Trophoblast cell (in vitro differentiated cells and primary cell): ENCODE results near the gene STT3A.

ENCODE experiments used
- DNase-seq, 2 donors: peaks; one replicate each; pipeline ENCODE4 v3.0.0-alpha.2; 2016
- H2AFZ ChIP-seq: 2 replicates; pipeline ENCODE4 v1.6.1; 2013; ENCODE audit warnings: low read length, moderate library complexity, mild to moderate bottlenecking; ENCODE audit not compliant: insufficient read depth, poor library complexity
- H2AK5ac ChIP-seq: 2 replicates; pipeline ENCODE4 v1.6.1; 2013; ENCODE audit warnings: mild to moderate bottlenecking, low read length
- H2BK120ac ChIP-seq: 2 replicates; pipeline ENCODE4 v1.6.1; 2013; ENCODE audit warnings: low read length, mild to moderate bottlenecking, moderate library complexity; ENCODE audit not compliant: insufficient read depth, poor library complexity
- H2BK12ac ChIP-seq: 2 replicates; pipeline ENCODE4 v1.6.1; 2013; ENCODE audit warnings: mild to moderate bottlenecking, low read length, moderate library complexity
- H2BK5ac ChIP-seq: 2 replicates; pipeline ENCODE4 v1.6.1; 2013; ENCODE audit warnings: low read length, low read depth, moderate library complexity, mild to moderate bottlenecking; ENCODE audit not compliant: poor library complexity
- H3K14ac ChIP-seq: 2 replicates; pipeline ENCODE4 v1.6.1; 2013; ENCODE audit warnings: mild to moderate bottlenecking, low read length
- H3K18ac ChIP-seq: 2 replicates; pipeline ENCODE4 v1.6.1; 2013; ENCODE audit warnings: mild to moderate bottlenecking, low read length
- H3K23ac ChIP-seq: 2 replicates; pipeline ENCODE4 v1.6.1; 2013; ENCODE audit warnings: low read length
- H3K27ac ChIP-seq: 2 replicates; pipeline ENCODE4 v1.5.1; 2013; ENCODE audit warnings: low read depth, mild to moderate bottlenecking, inconsistent platforms, low read length, moderate library complexity
- H3K27me3 ChIP-seq: 2 replicates; pipeline ENCODE4 v1.6.1; 2013; ENCODE audit warnings: inconsistent platforms, mild to moderate bottlenecking, low read length, moderate library complexity; ENCODE audit not compliant: insufficient read depth
- H3K36me3 ChIP-seq, 2 experiments: 1 replicate in 1 of 2; 2 replicates in 1 of 2; pipeline ENCODE4 v1.6.1; 2013; ENCODE audit warnings: low read length in 2 of 2, mild to moderate bottlenecking in 2 of 2, moderate library complexity in 1 of 2; ENCODE audit not compliant: insufficient read depth in 2 of 2, control insufficient read depth in 1 of 2
- H3K4ac ChIP-seq: 2 replicates; pipeline ENCODE4 v1.6.1; 2013; ENCODE audit warnings: low read depth, mild to moderate bottlenecking, low read length, moderate library complexity
- H3K4me1 ChIP-seq, 2 experiments: 1 replicate in 1 of 2; 2 replicates in 1 of 2; pipeline ENCODE4 v1.6.1; 2013; ENCODE audit warnings: low read length in 2 of 2, mild to moderate bottlenecking in 2 of 2, moderate library complexity in 1 of 2; ENCODE audit not compliant: insufficient read depth in 2 of 2, control insufficient read depth in 1 of 2
- H3K4me2 ChIP-seq: 2 replicates; pipeline ENCODE4 v1.6.1; 2013; ENCODE audit warnings: inconsistent platforms, mild to moderate bottlenecking, low read length, moderate library complexity
- H3K4me3 ChIP-seq: 2 replicates; pipeline ENCODE4 v1.5.1; 2013; ENCODE audit warnings: mild to moderate bottlenecking, low read depth, low read length, inconsistent platforms
- H3K79me1 ChIP-seq: one replicate; pipeline ENCODE4 v1.6.1; 2013; ENCODE audit warnings: low read length
- H3K79me2 ChIP-seq: 2 replicates; pipeline ENCODE4 v1.6.1; 2013; ENCODE audit warnings: low read length, mild to moderate bottlenecking; ENCODE audit not compliant: control insufficient read depth, insufficient read depth, poor library complexity
- H3K9ac ChIP-seq: 2 replicates; pipeline ENCODE4 v1.6.1; 2013; ENCODE audit warnings: mild to moderate bottlenecking, low read length
- H3K9me3 ChIP-seq: 2 replicates; pipeline ENCODE4 v1.6.1; 2013; ENCODE audit warnings: low read depth, mild to moderate bottlenecking, control low read depth, inconsistent platforms, low read length; ENCODE audit not compliant: insufficient read depth
- H4K12ac ChIP-seq: 2 replicates; pipeline ENCODE4 v1.6.1; 2013; ENCODE audit warnings: low read depth, mild to moderate bottlenecking, low read length, moderate library complexity
- H4K8ac ChIP-seq: 2 replicates; pipeline ENCODE4 v1.6.1; 2013; ENCODE audit warnings: low read depth, mild to moderate bottlenecking, low read length, moderate library complexity
- H4K91ac ChIP-seq: one replicate; pipeline ENCODE4 v1.6.1; 2013; ENCODE audit warnings: low read depth, mild to moderate bottlenecking, low read length, moderate library complexity
- WGBS: extraction: QIAGEN DNeasy Blood & Tissue Kit; methylation state at CpG from one replicate; pipeline ENCODE4 v1.1.7; 2013; ENCODE audit warnings: missing lambda C conversion rate; ENCODE audit not compliant: insufficient read length, insufficient coverage; ENCODE audit errors: extremely low coverage; 5-methylcytosine and 5-hydroxymethylcytosine counted together

The STT3A gene

DNA sequence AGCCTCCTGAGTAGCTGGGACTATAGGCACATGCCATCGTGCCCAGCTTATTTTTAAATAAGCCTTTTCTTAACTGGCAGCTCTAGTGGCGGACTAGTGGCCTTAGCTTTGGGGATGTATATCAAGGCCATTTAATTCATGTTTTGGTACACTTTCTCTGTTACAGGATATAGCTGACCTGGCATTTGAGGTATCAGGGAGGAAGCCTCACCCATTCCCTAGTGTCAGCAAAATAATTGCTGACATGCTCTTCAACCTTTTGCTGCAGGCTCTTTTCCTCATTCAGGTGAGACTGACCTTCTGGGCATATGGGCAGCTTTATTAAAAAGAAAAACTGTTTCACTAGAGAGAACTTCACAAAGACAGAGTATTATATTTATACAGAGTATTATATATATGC is 13.9 kb upstream of the STT3A start:
- no peaks in the 10 kb centered on the region for H3K79me1 ChIP-seq
- no peak overlapping the region for H3K4me3 ChIP-seq
- H3K27ac ChIP-seq: no peak overlapping the region
- no peaks in the 10 kb centered on the region for H3K27me3 ChIP-seq
- no peak overlapping the region for H3K4ac ChIP-seq
- H3K36me3 ChIP-seq: peaks cover 37 to 59% of the 10 kb centered on the region in 2 experiments
- no peak overlapping the region for H2BK12ac ChIP-seq
- no peak overlapping the region for H3K14ac ChIP-seq
- WGBS: no CpG with 5 or more reads among the region's 2 CpGs
- H4K8ac ChIP-seq: no peak overlapping the region
- no peak overlapping the region for H3K4me2 ChIP-seq
- H3K9me3 ChIP-seq: no peaks in the 10 kb centered on the region
- H3K23ac ChIP-seq: no peak overlapping the region
- H2AK5ac ChIP-seq: no peak overlapping the region
- H4K91ac ChIP-seq: no peak overlapping the region
- DNase-seq: no peak
- H2AFZ ChIP-seq: no peak overlapping the region
- no peak overlapping the region for H2BK5ac ChIP-seq
- no peak overlapping the region for H3K9ac ChIP-seq
- no peak overlapping the region for H4K12ac ChIP-seq
- H2BK120ac ChIP-seq: no peak overlapping the region
- H3K4me1 ChIP-seq: no peaks in the 10 kb centered on the region
- H3K18ac ChIP-seq: no peak overlapping the region
- H3K79me2 ChIP-seq: no peaks in the 10 kb centered on the region

DNA sequence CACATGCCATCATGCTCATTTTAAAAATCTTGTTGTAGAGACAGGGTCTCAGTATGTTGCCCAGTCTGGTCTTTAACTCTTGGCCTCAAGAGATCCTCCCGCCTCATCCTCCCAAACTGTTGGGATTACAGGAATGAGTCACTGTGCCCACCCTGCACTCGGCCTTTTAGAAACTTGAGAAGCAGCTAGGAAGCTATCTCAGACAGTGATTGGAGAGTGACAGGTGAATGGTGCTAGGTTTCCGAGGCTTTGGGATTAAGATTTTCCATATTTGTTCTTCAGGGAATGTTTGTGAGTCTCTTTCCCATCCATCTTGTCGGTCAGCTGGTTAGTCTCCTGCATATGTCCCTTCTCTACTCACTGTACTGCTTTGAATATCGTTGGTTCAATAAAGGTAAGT is 12.8 kb upstream of the STT3A start:
- H3K9me3 ChIP-seq: no peaks in the 10 kb centered on the region
- no peak overlapping the region for H3K27ac ChIP-seq
- no peak overlapping the region for H4K91ac ChIP-seq
- DNase-seq: no peak
- H3K4me1 ChIP-seq: no peaks in the 10 kb centered on the region
- H3K4me3 ChIP-seq: no peak overlapping the region
- no peak overlapping the region for H2BK12ac ChIP-seq
- H2BK120ac ChIP-seq: no peak overlapping the region
- no CpG with 5 or more reads among the region's 5 CpGs for WGBS
- H3K79me1 ChIP-seq: no peaks in the 10 kb centered on the region
- H3K27me3 ChIP-seq: no peaks in the 10 kb centered on the region
- no peak overlapping the region for H4K12ac ChIP-seq
- no peak overlapping the region for H3K4ac ChIP-seq
- H3K9ac ChIP-seq: no peak overlapping the region
- no peak overlapping the region for H2AK5ac ChIP-seq
- H3K14ac ChIP-seq: no peak overlapping the region
- no peak overlapping the region for H2AFZ ChIP-seq
- no peaks in the 10 kb centered on the region for H3K79me2 ChIP-seq
- H3K4me2 ChIP-seq: no peak overlapping the region
- no peak overlapping the region for H3K23ac ChIP-seq
- peaks cover 38 to 56% of the 10 kb centered on the region in 2 experiments for H3K36me3 ChIP-seq
- no peak overlapping the region for H2BK5ac ChIP-seq
- no peak overlapping the region for H3K18ac ChIP-seq
- H4K8ac ChIP-seq: no peak overlapping the region

DNA sequence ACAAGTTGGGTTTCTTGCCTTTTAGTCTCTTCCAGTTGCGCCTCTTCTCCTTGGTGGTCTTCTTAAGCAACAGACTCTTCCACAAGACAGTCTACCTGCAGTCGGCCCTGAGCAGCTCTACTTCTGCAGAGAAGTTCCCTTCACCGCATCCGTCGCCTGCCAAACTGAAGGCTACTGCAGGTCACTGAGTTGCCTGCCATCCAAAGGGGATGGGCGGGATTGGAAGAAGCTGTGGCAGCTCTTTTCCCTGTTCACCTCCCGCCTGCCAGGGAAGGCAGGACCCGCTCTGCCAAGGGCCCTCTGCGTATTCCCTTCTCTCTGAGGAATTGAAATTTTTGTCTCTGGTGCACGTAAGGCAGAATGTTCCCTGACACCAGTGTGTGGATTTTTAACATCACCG is 9.2 kb upstream of the STT3A start:
- no peaks in the 10 kb centered on the region for H3K4me1 ChIP-seq
- H3K14ac ChIP-seq: no peak overlapping the region
- no peak overlapping the region for H3K4me3 ChIP-seq
- no peak overlapping the region for H2AFZ ChIP-seq
- H3K9ac ChIP-seq: no peak overlapping the region
- no peaks in the 10 kb centered on the region for H3K79me2 ChIP-seq
- no peak overlapping the region for H3K18ac ChIP-seq
- H2BK12ac ChIP-seq: no peak overlapping the region
- H4K12ac ChIP-seq: peak overlapping the region; percentile 12
- no peak for DNase-seq
- no CpG with 5 or more reads among the region's 11 CpGs for WGBS
- no peaks in the 10 kb centered on the region for H3K79me1 ChIP-seq
- H3K9me3 ChIP-seq: no peaks in the 10 kb centered on the region
- no peaks in the 10 kb centered on the region for H3K27me3 ChIP-seq
- peaks cover 28 to 32% of the 10 kb centered on the region in 2 experiments for H3K36me3 ChIP-seq
- H2BK5ac ChIP-seq: no peak overlapping the region
- no peak overlapping the region for H3K4me2 ChIP-seq
- no peak overlapping the region for H3K27ac ChIP-seq
- H4K91ac ChIP-seq: no peak overlapping the region
- no peak overlapping the region for H2BK120ac ChIP-seq
- H2AK5ac ChIP-seq: no peak overlapping the region
- H3K4ac ChIP-seq: no peak overlapping the region
- H4K8ac ChIP-seq: no peak overlapping the region
- no peak overlapping the region for H3K23ac ChIP-seq

DNA sequence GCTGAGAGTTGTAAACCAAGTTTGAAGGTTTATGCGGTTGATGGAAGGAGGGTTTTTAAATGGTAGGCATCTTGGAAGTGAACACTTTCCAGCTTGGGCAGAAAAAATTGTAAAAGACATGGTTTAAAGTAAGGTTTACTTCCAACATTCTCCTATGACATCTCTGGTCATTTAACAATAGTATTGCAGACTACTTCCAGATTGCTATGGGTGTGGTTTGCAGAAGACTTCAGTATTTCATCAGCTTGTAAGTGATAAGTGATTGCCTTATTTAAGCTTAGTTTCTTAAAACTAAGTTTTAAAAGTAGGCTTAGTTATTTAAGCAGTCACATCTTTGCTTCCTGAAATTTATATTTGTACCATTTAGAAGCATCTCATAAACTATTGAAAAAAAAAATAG is 7.2 kb upstream of the STT3A start:
- no peak overlapping the region for H3K14ac ChIP-seq
- no peaks in the 10 kb centered on the region for H3K79me1 ChIP-seq
- no peak for DNase-seq
- H3K4me3 ChIP-seq: no peak overlapping the region
- H3K27ac ChIP-seq: no peak overlapping the region
- no peak overlapping the region for H3K18ac ChIP-seq
- H3K36me3 ChIP-seq: peaks cover 19% of the 10 kb centered on the region in 2 experiments
- H3K23ac ChIP-seq: no peak overlapping the region
- no peak overlapping the region for H4K91ac ChIP-seq
- H3K27me3 ChIP-seq: no peaks in the 10 kb centered on the region
- H2AK5ac ChIP-seq: no peak overlapping the region
- no peak overlapping the region for H2BK12ac ChIP-seq
- no peak overlapping the region for H3K9ac ChIP-seq
- H3K9me3 ChIP-seq: no peaks in the 10 kb centered on the region
- no peak overlapping the region for H2BK5ac ChIP-seq
- 100% methylated on average over 1 of the region's 1 CpG for WGBS
- no peak overlapping the region for H4K12ac ChIP-seq
- no peaks in the 10 kb centered on the region for H3K79me2 ChIP-seq
- H3K4me2 ChIP-seq: no peak overlapping the region
- no peak overlapping the region for H2AFZ ChIP-seq
- H3K4ac ChIP-seq: no peak overlapping the region
- no peak overlapping the region for H2BK120ac ChIP-seq
- no peaks in the 10 kb centered on the region for H3K4me1 ChIP-seq
- H4K8ac ChIP-seq: no peak overlapping the region
